Activated CD8-positive, alpha-beta memory T cell treated with anti-CD3 and anti-CD28 coated beads for 4 hours (primary cell): ENCODE measurements around the gene GBX1.

Experiments used
- DNase-seq, 2 donors: peaks; one replicate each; pipeline ENCODE4 v3.0.0-alpha.2; 2020; ENCODE audit warnings: low read depth in 2 of 2

The GBX1 gene

GRCh38 chr7:151114151-151115090 lies 53.1 kb downstream of the GBX1 start:
- DNase-seq, result no peak

DNA sequence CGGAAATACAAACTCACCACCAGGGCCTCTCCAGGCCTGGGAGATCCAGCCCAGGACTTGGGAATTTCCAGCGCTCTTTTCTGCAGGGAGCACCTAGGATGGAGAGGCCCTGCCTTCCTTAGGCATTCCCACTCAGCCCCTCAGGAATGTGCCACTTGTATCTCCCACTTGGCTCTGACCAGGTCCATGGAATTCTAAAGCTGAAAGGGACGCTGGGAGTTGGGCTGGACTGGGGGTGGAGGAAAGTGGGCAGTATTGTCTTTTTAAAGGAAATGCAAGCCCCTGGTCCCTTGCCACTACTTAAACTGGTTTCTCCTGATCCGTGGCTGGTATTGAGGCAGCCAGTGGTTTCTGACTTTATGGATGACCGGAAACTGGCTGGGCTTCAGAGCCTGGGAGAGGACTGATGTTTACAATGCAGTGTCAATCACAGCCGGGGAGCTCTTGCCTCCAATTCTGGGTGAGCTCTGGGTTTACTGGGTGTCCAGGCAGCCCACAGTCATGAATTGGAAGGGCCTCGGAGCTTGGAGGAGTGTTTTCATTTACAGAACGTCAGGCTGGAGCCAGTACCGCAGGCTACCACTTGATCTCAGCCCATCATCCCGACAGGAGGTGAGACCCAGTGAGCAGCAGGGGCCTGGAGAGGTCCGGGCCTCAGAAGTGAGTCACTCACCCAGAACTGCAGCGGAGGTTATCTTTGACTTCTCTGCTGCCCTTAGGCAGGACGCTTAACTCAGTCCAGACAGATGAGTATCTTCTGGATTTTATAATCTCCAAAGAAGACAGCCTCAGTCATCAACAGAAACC lies 53.9 kb downstream of the GBX1 start:
- DNase-seq, result no peak

DNA sequence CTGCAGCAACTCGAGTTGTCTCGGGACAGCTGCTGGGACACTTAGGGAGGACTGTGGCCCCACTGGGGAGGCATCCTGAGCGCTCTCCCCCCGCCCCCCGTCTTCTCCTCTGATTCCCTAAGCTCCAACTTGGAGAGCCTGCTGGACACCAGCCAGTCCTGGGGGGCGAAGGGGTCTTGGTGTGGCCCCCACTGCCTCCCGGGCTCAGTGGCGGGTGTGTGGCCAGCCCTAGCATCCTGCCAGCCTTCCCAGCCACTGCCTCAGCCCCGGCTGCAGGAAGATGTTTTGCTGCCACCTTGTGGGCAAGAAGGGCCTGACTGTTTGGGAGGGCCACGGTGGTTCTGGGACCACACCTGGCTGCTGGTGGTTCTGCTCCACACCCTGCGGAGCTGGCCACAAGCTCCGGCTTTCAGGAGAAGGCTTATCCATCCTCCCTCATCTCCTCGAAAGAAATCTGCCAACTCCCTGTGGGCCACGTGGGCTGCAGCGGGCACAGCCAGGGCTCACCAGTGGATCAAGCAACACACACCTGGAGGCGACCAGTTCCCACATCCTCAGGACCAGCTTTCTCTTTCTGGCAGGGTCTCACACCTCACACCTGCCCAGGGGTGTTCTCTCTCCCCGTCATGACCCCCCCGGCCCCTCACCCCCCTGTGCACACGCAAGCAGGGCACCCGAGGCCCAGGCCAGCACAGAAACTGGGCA lies 56.4 kb downstream of the GBX1 start:
- peak; percentile 39 to 56 for DNase-seq

- DNase-seq, result no peak
These were observed 57.1 kb downstream of the GBX1 start for GRCh38 chr7:151110236-151110940.

- no peak for DNase-seq
These were observed 58.1 kb downstream of the GBX1 start for GRCh38 chr7:151109094-151110048.

- no peak for DNase-seq
These were observed 59.6 kb downstream of the GBX1 start for GRCh38 chr7:151107882-151108281.

DNA sequence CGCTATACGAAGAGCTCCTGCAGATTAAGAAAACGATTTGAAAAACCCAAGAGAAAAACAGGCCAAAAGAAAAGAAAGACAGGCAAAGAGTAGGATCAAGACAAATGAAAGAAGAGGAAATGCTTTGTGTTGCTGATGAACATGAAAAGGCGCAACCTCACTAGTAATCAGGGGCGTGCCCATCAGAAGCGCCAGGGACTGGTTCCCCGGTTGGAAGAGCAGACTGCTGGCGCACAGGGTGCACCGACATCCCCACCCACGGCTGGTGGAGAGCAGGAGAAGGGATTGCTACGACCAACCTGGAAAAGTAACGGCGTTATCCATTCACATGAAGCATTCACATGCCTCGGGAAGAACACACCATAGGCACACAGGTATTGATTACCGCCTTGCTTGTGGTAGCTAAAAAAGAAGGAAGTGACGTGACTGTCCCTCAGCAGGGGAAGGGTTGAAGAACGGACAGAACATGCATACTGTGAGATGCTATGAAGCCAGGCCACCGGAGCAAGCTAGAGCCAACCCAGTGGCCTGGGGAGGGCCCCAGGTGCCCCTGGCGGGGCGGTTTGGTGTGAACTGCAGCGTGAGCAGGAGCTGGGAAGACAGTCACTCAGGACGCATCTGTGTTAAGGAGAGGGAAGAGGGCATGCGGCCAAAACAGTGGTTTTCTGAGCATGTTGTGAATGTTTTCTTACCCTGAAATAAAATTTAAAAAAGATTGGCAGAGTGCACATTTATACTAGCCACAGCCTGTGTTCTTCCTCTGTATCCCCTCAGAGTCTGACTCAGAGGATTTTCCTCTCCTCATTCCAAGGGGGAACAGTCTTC lies 62.9 kb downstream of the GBX1 start:
- DNase-seq, result no peak

- DNase-seq, result no peak
These were observed 63.5 kb downstream of the GBX1 start for GRCh38 chr7:151103973-151104372.

GRCh38 chr7:151102991-151103390 lies 64.5 kb downstream of the GBX1 start:
- no peak for DNase-seq

DNA sequence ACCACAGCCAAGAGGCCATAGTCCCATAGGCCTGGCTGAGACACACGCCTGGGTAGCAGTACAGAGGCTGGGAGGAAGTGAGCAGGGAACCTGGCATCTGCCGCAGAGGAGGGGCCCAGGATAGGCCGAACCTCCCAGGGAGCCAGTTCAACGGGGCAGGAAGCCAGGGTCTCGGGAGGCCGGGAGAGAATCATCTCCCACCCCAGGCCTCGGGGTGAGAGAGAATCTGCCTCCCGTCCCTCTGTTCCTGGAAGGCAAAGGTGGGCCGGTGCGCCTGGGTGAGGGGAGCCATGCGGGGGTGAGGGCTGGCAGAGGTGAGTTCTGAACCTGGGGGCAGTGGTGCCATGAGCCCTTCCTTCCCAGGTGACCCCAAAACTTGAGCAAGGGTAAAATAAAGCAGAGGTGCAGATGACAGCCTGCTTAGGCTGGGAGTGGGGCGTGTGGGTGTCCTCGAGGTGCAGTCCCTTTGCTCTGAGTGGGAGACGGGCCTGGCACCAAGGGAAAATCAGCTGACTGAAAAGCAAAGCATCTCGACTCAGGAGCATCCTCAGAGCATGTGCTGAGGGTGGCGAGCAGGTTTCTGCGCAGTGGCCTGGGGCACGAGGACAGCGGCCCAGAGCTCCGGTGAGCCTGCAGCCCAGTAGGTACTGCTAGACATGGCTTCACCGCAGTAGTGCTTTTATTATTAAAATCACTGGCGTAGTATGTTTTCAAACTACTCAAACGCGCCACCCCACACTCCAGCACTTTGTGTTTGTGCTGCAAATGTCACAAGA lies 65.7 kb downstream of the GBX1 start:
- no peak for DNase-seq

DNA sequence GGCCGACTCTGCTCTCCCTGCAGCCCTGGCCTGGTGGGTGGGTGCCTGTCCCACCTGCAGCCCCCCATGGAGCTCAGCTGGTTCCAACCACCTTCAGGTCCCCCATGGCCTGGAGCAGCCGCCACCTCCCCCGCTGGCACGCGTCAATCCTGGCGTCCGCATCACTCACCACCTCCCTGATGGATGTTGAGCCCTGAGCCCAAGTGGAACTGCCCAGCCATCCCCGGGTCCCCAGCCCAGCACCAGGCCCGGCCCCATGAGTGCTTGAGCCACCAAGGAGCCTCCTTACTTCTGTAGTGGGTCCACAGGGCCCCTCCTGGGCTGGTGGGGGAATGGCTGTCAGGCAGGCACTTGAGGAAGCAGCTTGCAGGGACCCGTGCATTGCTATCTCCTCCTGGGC lies 66.6 kb downstream of the GBX1 start:
- DNase-seq, result no peak

DNA sequence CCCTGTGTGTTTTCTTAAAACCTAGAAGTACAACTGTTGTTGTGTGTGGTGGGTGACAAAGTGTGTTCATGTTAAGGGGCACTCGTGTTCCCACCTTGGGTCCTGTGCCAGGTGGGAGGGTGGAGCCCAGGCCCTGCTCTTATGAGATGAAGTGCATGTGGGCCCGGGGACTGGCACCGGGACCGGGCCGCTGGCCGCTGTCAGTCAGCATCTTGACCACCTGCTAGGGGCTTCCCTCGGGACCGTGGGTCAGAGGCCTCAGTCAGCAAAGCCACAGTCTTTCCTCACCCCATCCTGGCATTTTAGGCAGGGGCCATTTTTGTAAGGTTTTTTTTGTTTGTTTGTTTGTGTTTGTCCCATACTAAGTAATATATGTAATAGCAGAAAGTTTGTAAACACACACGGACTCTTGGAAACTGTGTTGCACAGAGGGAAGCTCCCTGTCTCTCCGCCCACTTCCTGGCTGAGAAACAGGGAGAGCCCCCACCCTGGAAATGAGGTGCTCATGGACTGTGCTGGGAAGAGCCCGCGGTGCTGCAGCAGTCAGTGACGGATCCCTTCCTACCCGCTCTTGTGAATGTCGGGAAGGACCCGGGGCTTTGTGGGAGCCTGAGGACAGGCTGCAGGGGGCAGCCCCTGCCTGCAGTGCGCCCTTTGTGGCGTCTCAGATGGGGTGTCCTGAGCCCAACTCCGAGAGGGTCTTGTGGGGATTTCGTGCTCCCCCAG lies 67.8 kb downstream of the GBX1 start:
- DNase-seq, result no peak
